Kidney (tissue), 14 donors: ENCODE results near the gene TGFBR2. TPM values are rescaled to one million over a fixed set of nuclear protein-coding genes. Genes with fewer than 3 reads are reported as not detected.

Source experiments
- DNase-seq, 5 donors: peaks; one replicate each; pipeline ENCODE4 v3.0.0-alpha.2; 2013 to 2020
- FAIRE-seq: peaks from 2 replicates; lab custom pipeline; 2012; peaks lifted over from hg19 to GRCh38; lab: Jason Lieb, UNC
- H3K27ac ChIP-seq, 2 donors: one replicate each; pipeline ENCODE4 v1.7.0; 2013; ENCODE audit warnings: low read depth in 2 of 2, low read length in 2 of 2, inconsistent platforms in 1 of 2
- H3K27me3 ChIP-seq: one replicate; pipeline ENCODE4 v1.7.1; 2013; ENCODE audit warnings: low read length, inconsistent platforms; ENCODE audit not compliant: control insufficient read depth, insufficient read depth
- H3K36me3 ChIP-seq, 3 donors: one replicate each; pipeline versions ENCODE4 v1.7.0 to v1.7.1; 2013; ENCODE audit warnings: low read length in 3 of 3, control low read depth in 1 of 3, inconsistent platforms in 1 of 3; ENCODE audit not compliant: insufficient read depth in 3 of 3, control insufficient read depth in 2 of 3
- H3K4me1 ChIP-seq, 3 donors: one replicate each; pipeline versions ENCODE4 v1.7.0 to v1.7.1; 2013; ENCODE audit warnings: low read length in 3 of 3, inconsistent platforms in 1 of 3, low read depth in 1 of 3; ENCODE audit not compliant: control insufficient read depth in 2 of 3, insufficient read depth in 2 of 3
- H3K4me3 ChIP-seq, 3 donors: one replicate each; pipeline versions ENCODE4 v1.7.0 to v1.8.1; 2013; ENCODE audit warnings: low read length in 3 of 3, control low read depth in 1 of 3, inconsistent platforms in 1 of 3
- H3K9ac ChIP-seq, 3 donors: one replicate each; pipeline versions ENCODE4 v1.7.0 to v1.7.1; 2013; ENCODE audit warnings: low read length in 3 of 3, control low read depth in 1 of 3, inconsistent platforms in 1 of 3
- H3K9me3 ChIP-seq, 3 donors: one replicate each; pipeline versions ENCODE4 v1.7.0 to v1.7.1; 2013; ENCODE audit warnings: low read length in 3 of 3, control low read depth in 1 of 3, inconsistent platforms in 1 of 3; ENCODE audit not compliant: control insufficient read depth in 2 of 3, insufficient read depth in 1 of 3
- CTCF ChIP-seq: IDR thresholded peaks from 3 replicates; pipeline ENCODE4 v1.5.1; 2012; ENCODE audit warnings: mild to moderate bottlenecking, moderate library complexity, borderline replicate concordance; ENCODE audit not compliant: insufficient read depth; ENCODE audit errors: extremely low read depth
- intact Hi-C: fragments of 100-400 bp; cut with DNase I; formaldehyde crosslinking; loops from one replicate; pipeline ENCODE4 v1.11.1; 2022
- polyA plus RNA-seq: library from polyadenylated mRNA; stranded (reverse); fragments of 350-450 nt; fragmentation: Illumina TruSeq; extraction: RNeasy Lipid Tissue Mini Kit (QIAGEN cat#74804); gene quantifications from one replicate; pipeline ENCODE4 v1.2.3, GENCODE V29; 2014; ENCODE audit warnings: low read depth, low replicate concordance; ENCODE audit not compliant: insufficient read depth
- total RNA-seq: library from RNA; stranded (reverse); fragmentation: NEBNext Ultra II Directional; extraction: Animal tissue kit (Norgen Biotek cat#: 25700); gene quantifications from one replicate; pipeline ENCODE4 v1.2.1, GENCODE V29; 2021
- donor health status: control.
- donor health status: control.
- donor health status: control.
- donor health status: control.
- donor health status: control.
- donor health status: DM: yes; HTN: yes; CAD: no.
- donor health status: Normal renal cell carcinoma (clear cell type).

TGFBR2 gene
- total and polyA plus RNA-seq, 2 donors from 2014 or later = 81.8 to 243 TPM

GRCh38 chr3:30620402-30621360, 14.3 kb downstream of the TGFBR2 start:
- intact Hi-C loops = no loop called here
- Histone ChIP-seq H3K27me3 (no peaks in the 10 kb centered on the region), H3K36me3 (no peaks in the 10 kb centered on the region), H3K9me3 (no peaks in the 10 kb centered on the region), H3K27ac (no peak overlapping the region), H3K4me1 (peaks cover 0 to 13% (median 7%) of the 10 kb centered on the region in 3 donors), H3K4me3 (no peak overlapping the region), H3K9ac (no peak overlapping the region)
- DNase-seq = no peak
- no peak for TF ChIP-seq CTCF
- no peak for FAIRE-seq

GRCh38 chr3:30621576-30621975, 15.2 kb downstream of the TGFBR2 start:
- no peak for TF ChIP-seq CTCF
- H3K9ac ChIP-seq = no peak overlapping the region
- H3K4me3 ChIP-seq = no peak overlapping the region
- no peak overlapping the region for H3K27ac ChIP-seq
- no peak for DNase-seq
- no peaks in the 10 kb centered on the region for H3K9me3 ChIP-seq
- intact Hi-C loops = no loop called here
- H3K4me1 ChIP-seq = peaks cover 0 to 12% (median 11%) of the 10 kb centered on the region in 3 donors
- no peaks in the 10 kb centered on the region for H3K27me3 ChIP-seq
- FAIRE-seq = no peak
- H3K36me3 ChIP-seq = no peaks in the 10 kb centered on the region

- no peak overlapping the region for H3K4me3 ChIP-seq
- no peak overlapping the region for H3K9ac ChIP-seq
- peaks cover 0 to 18% (median 11%) of the 10 kb centered on the region in 3 donors for H3K4me1 ChIP-seq
- intact Hi-C loops = no loop called here
- TF ChIP-seq CTCF = no peak
- DNase-seq = no peak
- no peaks in the 10 kb centered on the region for H3K27me3 ChIP-seq
- H3K9me3 ChIP-seq = no peaks in the 10 kb centered on the region
- no peaks in the 10 kb centered on the region for H3K36me3 ChIP-seq
- FAIRE-seq = no peak
- peak overlapping the region in 1 of 2 donors; percentile 20 for H3K27ac ChIP-seq
These were observed 15.7 kb downstream of the TGFBR2 start for GRCh38 chr3:30622047-30622545.
